HUES6 (cell line): ENCODE results near the gene SERPINB13.

ENCODE experiments used
- H3K27ac ChIP-seq: 2 replicates; pipeline ENCODE4 v1.7.0; 2013; ENCODE audit warnings: low read depth, mild to moderate bottlenecking, low read length, inconsistent platforms
- H3K27me3 ChIP-seq: 2 replicates; pipeline ENCODE4 v1.6.1; 2013; ENCODE audit warnings: low read length; ENCODE audit not compliant: control insufficient read depth, insufficient read depth
- H3K36me3 ChIP-seq: 2 replicates; pipeline ENCODE4 v1.6.1; 2013; ENCODE audit warnings: low read length; ENCODE audit not compliant: control insufficient read depth, insufficient read depth
- H3K4me1 ChIP-seq: 2 replicates; pipeline ENCODE4 v1.6.1; 2013; ENCODE audit warnings: low read length; ENCODE audit not compliant: control insufficient read depth, insufficient read depth
- H3K4me3 ChIP-seq: 2 replicates; pipeline ENCODE4 v1.5.1; 2013; ENCODE audit warnings: low read depth, low read length
- H3K9ac ChIP-seq: one replicate; pipeline ENCODE4 v1.6.1; 2013; ENCODE audit warnings: mild to moderate bottlenecking, low read length
- H3K9me3 ChIP-seq: 2 replicates; pipeline ENCODE4 v1.6.1; 2013; ENCODE audit warnings: low read depth, low read length; ENCODE audit not compliant: control insufficient read depth, insufficient read depth

SERPINB13 gene

GRCh38 chr18:63586966-63587365 is at the start of gene SERPINB13:
Gene SERPINB13, plus strand, starts transcription at chr18:63587343. Its CDS starts 1,325 bp downstream, at chr18:63588668.
- H3K36me3 ChIP-seq = no peaks in the 10 kb centered on the region
- no peak within 1 kb of the TSS for H3K9ac ChIP-seq
- no peaks in the 10 kb centered on the region for H3K9me3 ChIP-seq
- H3K27me3 ChIP-seq = no peaks in the 10 kb centered on the region
- H3K4me1 ChIP-seq = no peaks in the 10 kb centered on the region
- H3K4me3 ChIP-seq = no peak within 1 kb of the TSS
- H3K27ac ChIP-seq = no peak within 1 kb of the TSS

- Histone ChIP-seq H3K27me3 (no peaks in the 10 kb centered on the region), H3K9me3 (no peaks in the 10 kb centered on the region), H3K4me1 (no peaks in the 10 kb centered on the region), H3K36me3 (no peaks in the 10 kb centered on the region), H3K9ac (no peak overlapping the region), H3K27ac (no peak overlapping the region), H3K4me3 (no peak overlapping the region)
These were observed 47.1 kb upstream of the SERPINB13 start for GRCh38 chr18:63539904-63540510.

- Histone ChIP-seq H3K36me3 (no peaks in the 10 kb centered on the region), H3K9me3 (no peaks in the 10 kb centered on the region), H3K27me3 (no peaks in the 10 kb centered on the region), H3K27ac (no peak within 1 kb of the TSS), H3K9ac (no peak within 1 kb of the TSS), H3K4me1 (no peaks in the 10 kb centered on the region), H3K4me3 (no peak within 1 kb of the TSS)
These were observed 45.1 kb upstream of the SERPINB13 start, which contains the start of gene SERPINB12 for GRCh38 chr18:63542069-63542468. Gene SERPINB12, plus strand, starts transcription at chr18:63542369. Its CDS starts 13,791 bp downstream, at chr18:63556160.

GRCh38 chr18:63544017-63544416 is 43.1 kb upstream of the SERPINB13 start:
- Histone ChIP-seq H3K36me3 (no peaks in the 10 kb centered on the region), H3K27me3 (no peaks in the 10 kb centered on the region), H3K4me1 (no peaks in the 10 kb centered on the region), H3K9ac (no peak overlapping the region), H3K4me3 (no peak overlapping the region), H3K27ac (no peak overlapping the region), H3K9me3 (no peaks in the 10 kb centered on the region)

GRCh38 chr18:63545000-63545399 is 42.1 kb upstream of the SERPINB13 start:
- Histone ChIP-seq H3K27me3 (no peaks in the 10 kb centered on the region), H3K4me1 (no peaks in the 10 kb centered on the region), H3K36me3 (no peaks in the 10 kb centered on the region), H3K9ac (no peak overlapping the region), H3K27ac (no peak overlapping the region), H3K9me3 (no peaks in the 10 kb centered on the region), H3K4me3 (no peak overlapping the region)

- H3K9me3 ChIP-seq = no peaks in the 10 kb centered on the region
- no peak overlapping the region for H3K9ac ChIP-seq
- no peaks in the 10 kb centered on the region for H3K27me3 ChIP-seq
- no peaks in the 10 kb centered on the region for H3K36me3 ChIP-seq
- no peak overlapping the region for H3K27ac ChIP-seq
- H3K4me1 ChIP-seq = no peaks in the 10 kb centered on the region
- no peak overlapping the region for H3K4me3 ChIP-seq
These were observed 37.1 kb upstream of the SERPINB13 start for GRCh38 chr18:63550068-63550467.

- Histone ChIP-seq H3K36me3 (no peaks in the 10 kb centered on the region), H3K4me1 (no peaks in the 10 kb centered on the region), H3K4me3 (no peak overlapping the region), H3K27me3 (no peaks in the 10 kb centered on the region), H3K27ac (no peak overlapping the region), H3K9me3 (no peaks in the 10 kb centered on the region), H3K9ac (no peak overlapping the region)
These were observed 35.4 kb upstream of the SERPINB13 start for GRCh38 chr18:63551769-63552168.

- no peaks in the 10 kb centered on the region for H3K36me3 ChIP-seq
- H3K27me3 ChIP-seq = no peaks in the 10 kb centered on the region
- no peaks in the 10 kb centered on the region for H3K9me3 ChIP-seq
- no peaks in the 10 kb centered on the region for H3K4me1 ChIP-seq
- no peak overlapping the region for H3K27ac ChIP-seq
- no peak overlapping the region for H3K4me3 ChIP-seq
- H3K9ac ChIP-seq = no peak overlapping the region
These were observed 34.6 kb upstream of the SERPINB13 start for GRCh38 chr18:63552581-63552980.

GRCh38 chr18:63553081-63553480 is 34.1 kb upstream of the SERPINB13 start:
- Histone ChIP-seq H3K4me3 (no peak overlapping the region), H3K36me3 (no peaks in the 10 kb centered on the region), H3K27me3 (no peaks in the 10 kb centered on the region), H3K27ac (no peak overlapping the region), H3K9me3 (no peaks in the 10 kb centered on the region), H3K4me1 (no peaks in the 10 kb centered on the region), H3K9ac (no peak overlapping the region)

- H3K4me1 ChIP-seq = no peaks in the 10 kb centered on the region
- H3K27ac ChIP-seq = no peak overlapping the region
- no peaks in the 10 kb centered on the region for H3K27me3 ChIP-seq
- H3K9ac ChIP-seq = no peak overlapping the region
- no peaks in the 10 kb centered on the region for H3K9me3 ChIP-seq
- no peaks in the 10 kb centered on the region for H3K36me3 ChIP-seq
- no peak overlapping the region for H3K4me3 ChIP-seq
These were observed 27.3 kb upstream of the SERPINB13 start for GRCh38 chr18:63559567-63560491.

- H3K27me3 ChIP-seq = no peaks in the 10 kb centered on the region
- no peaks in the 10 kb centered on the region for H3K9me3 ChIP-seq
- H3K9ac ChIP-seq = no peak overlapping the region
- no peaks in the 10 kb centered on the region for H3K36me3 ChIP-seq
- H3K27ac ChIP-seq = no peak overlapping the region
- H3K4me1 ChIP-seq = no peaks in the 10 kb centered on the region
- no peak overlapping the region for H3K4me3 ChIP-seq
These were observed 24.9 kb upstream of the SERPINB13 start for GRCh38 chr18:63562284-63562683.
